WTC11 (cell line): ENCODE results near the gene BHMT2. TPM values are rescaled to one million over a fixed set of nuclear protein-coding genes. Genes with fewer than 3 reads are reported as not detected.

Experiments
- ATAC-seq: fragments of 200-7000 bp; cut with Tn5 transposase; 2 replicates; pipeline ENCODE4 v1.10.0; 2021; ENCODE audit warnings: mild to moderate bottlenecking, moderate library complexity
- CTCF ChIA-PET: fragments of 300-600 bp; sonication (Branson Sonifier 250); formaldehyde crosslinking; loops from one replicate; lab custom pipeline; 2021; ENCODE audit warnings: antibody characterized with exemption; lab: Charles Lee
- POLR2A ChIA-PET: fragments of 350-600 bp; sonication (Branson Sonifier 250); formaldehyde crosslinking; loops from one replicate; lab custom pipeline; 2021; ENCODE audit warnings: antibody characterized with exemption; lab: Charles Lee
- DNase-seq: peaks from one replicate; pipeline ENCODE4 v3.0.0; 2021; ENCODE audit warnings: low spot score
- H3K27ac Mint-ChIP-seq: 2 replicates; pipeline ENCODE4 v1.8.0; 2021; ENCODE audit warnings: mixed read lengths
- H3K27me3 Mint-ChIP-seq: 2 replicates; pipeline ENCODE4 v1.8.0; 2021; ENCODE audit warnings: low read depth, mild to moderate bottlenecking, moderate library complexity, mixed read lengths
- H3K36me3 Mint-ChIP-seq: 2 replicates; pipeline ENCODE4 v1.8.0; 2021; ENCODE audit warnings: mixed read lengths
- H3K4me1 Mint-ChIP-seq: 2 replicates; pipeline ENCODE4 v1.8.0; 2022; ENCODE audit warnings: mixed read lengths
- H3K4me3 Mint-ChIP-seq: 2 replicates; pipeline ENCODE4 v1.8.0; 2021; ENCODE audit warnings: mild to moderate bottlenecking, moderate library complexity, mixed read lengths
- H3K9me3 Mint-ChIP-seq: 2 replicates; pipeline ENCODE4 v1.8.0; 2021; ENCODE audit warnings: mixed read lengths
- CREM ChIP-seq: sonication (generic); formaldehyde crosslinking; IDR thresholded peaks from 2 replicates; pipeline ENCODE4 v1.8.1; 2022; ENCODE audit warnings: mild to moderate bottlenecking, missing genetic modification reagents, moderate library complexity
- E2F1 ChIP-seq: sonication (generic); formaldehyde crosslinking; IDR thresholded peaks from 2 replicates; pipeline ENCODE4 v1.8.0; 2022; ENCODE audit warnings: mild to moderate bottlenecking, missing genetic modification reagents
- ELF4 ChIP-seq: sonication (generic); formaldehyde crosslinking; IDR thresholded peaks from 2 replicates; pipeline ENCODE4 v1.8.1; 2022; ENCODE audit warnings: low read depth, mild to moderate bottlenecking, moderate library complexity, missing genetic modification reagents
- EMX1 ChIP-seq: fragments of 250-450 bp; sonication (Bioruptor Pico); IDR thresholded peaks from 2 replicates; pipeline ENCODE4 v1.8.0; 2021; ENCODE audit warnings: mild to moderate bottlenecking
- ESRRA ChIP-seq: sonication (generic); formaldehyde crosslinking; IDR thresholded peaks from 2 replicates; pipeline ENCODE4 v1.8.1; 2022; ENCODE audit warnings: mild to moderate bottlenecking, missing genetic modification reagents, borderline replicate concordance
- GABPB1 ChIP-seq: sonication (generic); formaldehyde crosslinking; IDR thresholded peaks from 2 replicates; pipeline ENCODE4 v1.8.1; 2023; ENCODE audit warnings: mild to moderate bottlenecking, missing genetic modification reagents
- GRHL2 ChIP-seq: fragments of 250-450 bp; sonication (Bioruptor Pico); IDR thresholded peaks from 2 replicates; pipeline ENCODE4 v1.8.0; 2022; ENCODE audit warnings: mild to moderate bottlenecking, moderate library complexity; ENCODE audit not compliant: insufficient replicate concordance, severe bottlenecking
- HMGA2 ChIP-seq: fragments of 250-450 bp; sonication (Bioruptor Pico); IDR thresholded peaks from 2 replicates; pipeline ENCODE4 v1.4.0; 2021; ENCODE audit warnings: mild to moderate bottlenecking, moderate library complexity
- IRF2 ChIP-seq: sonication (generic); formaldehyde crosslinking; IDR thresholded peaks from 2 replicates; pipeline ENCODE4 v1.8.0; 2022; ENCODE audit warnings: low read depth, missing genetic modification reagents, borderline replicate concordance
- JAZF1 ChIP-seq: fragments of 250-450 bp; sonication (Bioruptor Pico); IDR thresholded peaks from 2 replicates; pipeline ENCODE4 v1.9.0; 2021; ENCODE audit warnings: moderate library complexity, mild to moderate bottlenecking, inconsistent platforms
- JUN ChIP-seq: sonication (generic); formaldehyde crosslinking; IDR thresholded peaks from 2 replicates; pipeline ENCODE4 v1.8.0; 2023; ENCODE audit warnings: mild to moderate bottlenecking, missing genetic modification reagents
- KAT7 ChIP-seq: sonication (generic); formaldehyde crosslinking; IDR thresholded peaks from 2 replicates; pipeline ENCODE4 v1.8.1; 2023; ENCODE audit warnings: missing genetic modification reagents, mild to moderate bottlenecking, borderline replicate concordance
- NR1H2 ChIP-seq: sonication (generic); formaldehyde crosslinking; IDR thresholded peaks from 2 replicates; pipeline ENCODE4 v1.9.0; 2021; ENCODE audit warnings: mild to moderate bottlenecking, moderate library complexity, missing genetic modification reagents
- NR3C1 ChIP-seq: sonication (generic); formaldehyde crosslinking; conservative IDR thresholded peaks from 2 replicates; pipeline ENCODE4 v1.8.1; 2023; ENCODE audit warnings: low read depth, mild to moderate bottlenecking, missing genetic modification reagents
- RELA ChIP-seq: sonication (generic); formaldehyde crosslinking; IDR thresholded peaks from 2 replicates; pipeline ENCODE4 v1.8.1; 2022; ENCODE audit warnings: missing genetic modification reagents, mild to moderate bottlenecking, borderline replicate concordance
- SOX15 ChIP-seq: fragments of 250-450 bp; sonication (Bioruptor Pico); IDR thresholded peaks from 2 replicates; pipeline ENCODE4 v1.9.0; 2021; ENCODE audit warnings: mild to moderate bottlenecking
- SP1 ChIP-seq: sonication (generic); formaldehyde crosslinking; conservative IDR thresholded peaks from 2 replicates; pipeline ENCODE4 v1.8.1; 2022; ENCODE audit warnings: missing genetic modification reagents
- TP53 ChIP-seq: sonication (generic); formaldehyde crosslinking; IDR thresholded peaks from 2 replicates; pipeline ENCODE4 v1.8.1; 2023; ENCODE audit warnings: mild to moderate bottlenecking, missing genetic modification reagents
- ZMAT4 ChIP-seq: fragments of 250-450 bp; sonication (Bioruptor Pico); IDR thresholded peaks from 2 replicates; pipeline ENCODE4 v1.9.0; 2021; ENCODE audit warnings: mild to moderate bottlenecking
- ZNF121 ChIP-seq: sonication (generic); formaldehyde crosslinking; IDR thresholded peaks from 2 replicates; pipeline ENCODE4 v1.8.0; 2023; ENCODE audit warnings: missing genetic modification reagents
- ZNF219 ChIP-seq: sonication (generic); formaldehyde crosslinking; IDR thresholded peaks from 2 replicates; pipeline ENCODE4 v1.8.0; 2023; ENCODE audit warnings: missing genetic modification reagents, mild to moderate bottlenecking, borderline replicate concordance
- ZNF232 ChIP-seq: sonication (generic); formaldehyde crosslinking; IDR thresholded peaks from 2 replicates; pipeline ENCODE4 v1.8.0; 2022; ENCODE audit warnings: mild to moderate bottlenecking, missing genetic modification reagents
- ZNF317 ChIP-seq: sonication (generic); formaldehyde crosslinking; IDR thresholded peaks from 2 replicates; pipeline ENCODE4 v1.8.1; 2023; ENCODE audit warnings: low read depth, mild to moderate bottlenecking, moderate library complexity, missing genetic modification reagents, borderline replicate concordance
- ZNF532 ChIP-seq: fragments of 250-450 bp; sonication (Bioruptor Pico); IDR thresholded peaks from 2 replicates; pipeline ENCODE4 v1.9.0; 2021; ENCODE audit warnings: mild to moderate bottlenecking, borderline replicate concordance
- total RNA-seq: library from RNA; stranded (reverse); gene quantifications from 3 replicates; pipeline ENCODE4 v1.2.3, GENCODE V29; 2021
- TF ChIP-seq, protein P1 (sequence below): sonication (generic); formaldehyde crosslinking; IDR thresholded peaks from 2 replicates; pipeline ENCODE4 v1.8.0; 2022; ENCODE audit warnings: mild to moderate bottlenecking, missing genetic modification reagents
- TF ChIP-seq, protein P2 (sequence below): fragments of 200-600 bp; IDR thresholded peaks from 2 replicates; pipeline ENCODE4 v1.8.0; 2022; ENCODE audit warnings: antibody characterized with exemption
- TF ChIP-seq, protein P3 (sequence below): sonication (generic); formaldehyde crosslinking; IDR thresholded peaks from 2 replicates; pipeline ENCODE4 v1.8.1; 2023; ENCODE audit warnings: mild to moderate bottlenecking, moderate library complexity, missing genetic modification reagents
- TF ChIP-seq, protein P4 (sequence below): sonication (generic); formaldehyde crosslinking; conservative IDR thresholded peaks from 2 replicates; pipeline ENCODE4 v1.8.1; 2022; ENCODE audit warnings: mild to moderate bottlenecking, missing genetic modification reagents

Gene BHMT2
- total RNA-seq, 1 experiment from 2014 or later: 0.11 TPM

DNA sequence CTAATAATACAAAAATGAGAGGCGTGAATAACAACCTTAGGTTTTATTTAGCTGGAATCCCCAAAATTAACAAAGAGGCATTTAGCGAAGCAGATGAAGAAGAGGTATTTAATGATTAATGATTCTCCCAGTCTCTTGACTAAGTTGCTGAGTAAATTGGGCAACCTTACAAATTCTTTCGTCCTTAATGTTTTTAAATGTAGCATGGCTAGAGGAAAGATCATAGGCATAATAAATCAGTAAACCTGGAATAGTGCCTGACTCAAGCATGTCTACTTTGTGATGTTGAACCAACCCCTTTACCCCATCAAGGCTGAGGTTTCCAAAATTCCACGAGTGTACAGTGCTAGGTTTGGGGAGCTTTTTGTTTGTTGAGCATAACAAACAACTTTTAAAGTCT, 49.9 kb downstream of the BHMT2 start:
- H3K36me3 Mint-ChIP-seq: no peaks in the 10 kb centered on the region
- no peak for DNase-seq
- peaks cover 7% of the 10 kb centered on the region for H3K27me3 Mint-ChIP-seq
- POLR2A ChIA-PET: no interaction called here
- no peaks in the 10 kb centered on the region for H3K9me3 Mint-ChIP-seq
- H3K4me3 Mint-ChIP-seq: no peak overlapping the region
- TF ChIP-seq EMX1 (CRISPR knock-in tag): no peak
- TF ChIP-seq JAZF1 (CRISPR knock-in tag): no peak
- no peak for TF ChIP-seq CREM (CRISPR knock-in tag)
- TF ChIP-seq NR1H2 (CRISPR knock-in tag): no peak
- TF ChIP-seq ESRRA (CRISPR knock-in tag): no peak
- TF ChIP-seq SOX15 (CRISPR knock-in tag): no peak
- TF ChIP-seq ELF4 (CRISPR knock-in tag): no peak
- TF ChIP-seq, protein P1, sequence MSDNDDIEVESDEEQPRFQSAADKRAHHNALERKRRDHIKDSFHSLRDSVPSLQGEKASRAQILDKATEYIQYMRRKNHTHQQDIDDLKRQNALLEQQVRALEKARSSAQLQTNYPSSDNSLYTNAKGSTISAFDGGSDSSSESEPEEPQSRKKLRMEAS (CRISPR knock-in tag): no peak
- no peak for TF ChIP-seq RELA (CRISPR knock-in tag)
- no peak for TF ChIP-seq E2F1
- no peak for TF ChIP-seq ZNF232 (CRISPR knock-in tag)
- TF ChIP-seq ZNF532 (CRISPR knock-in tag): no peak
- TF ChIP-seq TP53 (CRISPR knock-in tag): no peak
- no peak for TF ChIP-seq ZNF121 (CRISPR knock-in tag)
- no peak for TF ChIP-seq HMGA2 (CRISPR knock-in tag)
- no peak for TF ChIP-seq IRF2 (CRISPR knock-in tag)
- no peak for TF ChIP-seq NR3C1 (CRISPR knock-in tag)
- no peak for TF ChIP-seq ZNF317
- TF ChIP-seq, protein P2, sequence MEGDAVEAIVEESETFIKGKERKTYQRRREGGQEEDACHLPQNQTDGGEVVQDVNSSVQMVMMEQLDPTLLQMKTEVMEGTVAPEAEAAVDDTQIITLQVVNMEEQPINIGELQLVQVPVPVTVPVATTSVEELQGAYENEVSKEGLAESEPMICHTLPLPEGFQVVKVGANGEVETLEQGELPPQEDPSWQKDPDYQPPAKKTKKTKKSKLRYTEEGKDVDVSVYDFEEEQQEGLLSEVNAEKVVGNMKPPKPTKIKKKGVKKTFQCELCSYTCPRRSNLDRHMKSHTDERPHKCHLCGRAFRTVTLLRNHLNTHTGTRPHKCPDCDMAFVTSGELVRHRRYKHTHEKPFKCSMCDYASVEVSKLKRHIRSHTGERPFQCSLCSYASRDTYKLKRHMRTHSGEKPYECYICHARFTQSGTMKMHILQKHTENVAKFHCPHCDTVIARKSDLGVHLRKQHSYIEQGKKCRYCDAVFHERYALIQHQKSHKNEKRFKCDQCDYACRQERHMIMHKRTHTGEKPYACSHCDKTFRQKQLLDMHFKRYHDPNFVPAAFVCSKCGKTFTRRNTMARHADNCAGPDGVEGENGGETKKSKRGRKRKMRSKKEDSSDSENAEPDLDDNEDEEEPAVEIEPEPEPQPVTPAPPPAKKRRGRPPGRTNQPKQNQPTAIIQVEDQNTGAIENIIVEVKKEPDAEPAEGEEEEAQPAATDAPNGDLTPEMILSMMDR: no peak
- no peak for ATAC-seq
- no peaks in the 10 kb centered on the region for H3K4me1 Mint-ChIP-seq
- H3K27ac Mint-ChIP-seq: no peak overlapping the region
- CTCF ChIA-PET: interaction anchor here (1.1 kb wide), 1 partner anchor 13 kb away, joined by 3 read pairs; no protein-coding TSS in a partner anchor

- ATAC-seq (no peak), DNase-seq (no peak)
- H3K4me3 Mint-ChIP-seq: no peak overlapping the region
- no peak overlapping the region for H3K27ac Mint-ChIP-seq
- H3K4me1 Mint-ChIP-seq: no peaks in the 10 kb centered on the region
- H3K9me3 Mint-ChIP-seq: no peaks in the 10 kb centered on the region
- H3K27me3 Mint-ChIP-seq: no peaks in the 10 kb centered on the region; the same call in 1 of the 2 replicates
- ChIA-PET CTCF (no interaction called here), POLR2A (no interaction called here)
- no peaks in the 10 kb centered on the region for H3K36me3 Mint-ChIP-seq
- TF ChIP-seq, protein P3, sequence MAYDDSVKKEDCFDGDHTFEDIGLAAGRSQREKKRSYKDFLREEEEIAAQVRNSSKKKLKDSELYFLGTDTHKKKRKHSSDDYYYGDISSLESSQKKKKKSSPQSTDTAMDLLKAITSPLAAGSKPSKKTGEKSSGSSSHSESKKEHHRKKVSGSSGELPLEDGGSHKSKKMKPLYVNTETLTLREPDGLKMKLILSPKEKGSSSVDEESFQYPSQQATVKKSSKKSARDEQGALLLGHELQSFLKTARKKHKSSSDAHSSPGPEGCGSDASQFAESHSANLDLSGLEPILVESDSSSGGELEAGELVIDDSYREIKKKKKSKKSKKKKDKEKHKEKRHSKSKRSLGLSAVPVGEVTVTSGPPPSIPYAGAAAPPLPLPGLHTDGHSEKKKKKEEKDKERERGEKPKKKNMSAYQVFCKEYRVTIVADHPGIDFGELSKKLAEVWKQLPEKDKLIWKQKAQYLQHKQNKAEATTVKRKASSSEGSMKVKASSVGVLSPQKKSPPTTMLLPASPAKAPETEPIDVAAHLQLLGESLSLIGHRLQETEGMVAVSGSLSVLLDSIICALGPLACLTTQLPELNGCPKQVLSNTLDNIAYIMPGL: no peak
- TF ChIP-seq SP1: no peak
- TF ChIP-seq HMGA2 (CRISPR knock-in tag): no peak
- TF ChIP-seq RELA (CRISPR knock-in tag): no peak
- no peak for TF ChIP-seq KAT7 (CRISPR knock-in tag)
- TF ChIP-seq CREM (CRISPR knock-in tag): no peak
- TF ChIP-seq JUN (CRISPR knock-in tag): no peak
- no peak for TF ChIP-seq GABPB1
- no peak for TF ChIP-seq ZNF219
- TF ChIP-seq, protein P4, sequence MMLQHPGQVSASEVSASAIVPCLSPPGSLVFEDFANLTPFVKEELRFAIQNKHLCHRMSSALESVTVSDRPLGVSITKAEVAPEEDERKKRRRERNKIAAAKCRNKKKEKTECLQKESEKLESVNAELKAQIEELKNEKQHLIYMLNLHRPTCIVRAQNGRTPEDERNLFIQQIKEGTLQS (CRISPR knock-in tag): no peak
- TF ChIP-seq GRHL2 (CRISPR knock-in tag): no peak
- TF ChIP-seq ZMAT4 (CRISPR knock-in tag): no peak
- no peak for TF ChIP-seq EMX1 (CRISPR knock-in tag)
These were observed 50.7 kb downstream of the BHMT2 start for GRCh38 chr5:79120221-79120620.
